Thoracic aorta (tissue), 2 donors: ENCODE results near the gene AP4S1. TPM values are rescaled to one million over a fixed set of nuclear protein-coding genes. Genes with fewer than 3 reads are reported as not detected.
A peak's percentile ranks its signal among the peaks of the same experiment; 100 is the strongest.

Source experiments
- ATAC-seq: fragments of 150-250 bp; one replicate; pipeline ENCODE4 v1.8.0; 2017; ENCODE audit warnings: low read depth; ENCODE audit not compliant: insufficient number of reproducible peaks, low FRiP score
- DNase-seq: peaks from one replicate; pipeline ENCODE4 v3.0.0-alpha.2; 2020; ENCODE audit warnings: low spot score
- H3K27ac ChIP-seq, 2 donors: fragments of 200-600 bp; sonication (generic); 1 replicate in 1 of 2; 2 replicates in 1 of 2; pipeline ENCODE4 v1.5.1; 2016; ENCODE audit warnings: mild to moderate bottlenecking in 2 of 2, moderate library complexity in 2 of 2
- H3K27me3 ChIP-seq: fragments of 200-600 bp; sonication (generic); replicated peaks from 2 replicates; pipeline ENCODE4 v1.6.0; 2016; ENCODE audit warnings: mild to moderate bottlenecking; ENCODE audit not compliant: insufficient read depth
- H3K36me3 ChIP-seq: fragments of 200-600 bp; sonication (generic); one replicate; pipeline ENCODE4 v1.5.1; 2016
- H3K4me1 ChIP-seq, 2 donors: fragments of 200-600 bp; sonication (generic); 1 replicate in 1 of 2; 2 replicates in 1 of 2; pipeline versions ENCODE4 v1.5.1 to v1.6.0; 2016; ENCODE audit warnings: low read depth in 2 of 2, mild to moderate bottlenecking in 1 of 2; ENCODE audit not compliant: control insufficient read depth in 1 of 2
- H3K4me3 ChIP-seq: fragments of 200-600 bp; sonication (generic); 2 replicates; pipeline ENCODE4 v1.5.1; 2016; ENCODE audit warnings: mild to moderate bottlenecking
- H3K9me3 ChIP-seq: fragments of 200-600 bp; sonication (generic); 2 replicates; pipeline ENCODE4 v1.5.1; 2016
- total RNA-seq, 2 donors: library from RNA; depleted of rRNA; stranded (reverse); fragments of >200 nt; gene quantifications; one replicate each; pipeline versions ENCODE4 v1.1.0 to v1.2.3, GENCODE V29; 2016
- TF ChIP-seq, protein P1 (sequence below): fragments of 200-600 bp; sonication (generic); IDR thresholded peaks from one replicate; pipeline ENCODE4 v1.5.1; 2019; ENCODE audit warnings: antibody characterized with exemption

The AP4S1 gene
- total RNA-seq, 2 donors from 2014 or later, result 6.0 to 14.9 TPM

DNA sequence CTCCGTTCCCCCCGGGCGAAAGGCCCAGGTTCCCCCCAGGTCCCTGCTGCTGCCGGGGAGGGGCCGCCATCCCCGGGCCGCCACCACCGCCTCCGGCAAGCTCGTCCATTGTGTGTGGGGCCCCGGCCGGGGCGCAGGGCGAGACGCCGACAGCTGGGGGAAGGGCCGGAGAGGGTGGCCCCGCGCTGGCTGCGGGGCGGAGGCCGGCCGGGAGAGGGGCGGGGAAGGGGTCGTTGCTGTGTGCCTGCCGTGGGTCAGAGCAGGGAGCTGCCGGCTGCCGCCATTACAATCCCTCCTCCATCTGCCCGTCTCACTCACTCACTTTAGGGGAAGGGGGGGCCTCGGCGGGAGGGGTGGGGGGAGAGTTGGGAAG, 614 bp downstream of the AP4S1 start, which contains the start of gene STRN3:
Gene STRN3, minus strand, starts transcription at position 303 of the 373 bp plus-strand sequence. Its CDS starts 194 bp downstream, at position 109.
- peak within 1 kb of the TSS; percentile 99 for H3K4me3 ChIP-seq
- H3K27ac ChIP-seq, result peak within 1 kb of the TSS; percentile 94 to 100
- ATAC-seq (no peak), DNase-seq (no peak)
- TF ChIP-seq, protein P1, sequence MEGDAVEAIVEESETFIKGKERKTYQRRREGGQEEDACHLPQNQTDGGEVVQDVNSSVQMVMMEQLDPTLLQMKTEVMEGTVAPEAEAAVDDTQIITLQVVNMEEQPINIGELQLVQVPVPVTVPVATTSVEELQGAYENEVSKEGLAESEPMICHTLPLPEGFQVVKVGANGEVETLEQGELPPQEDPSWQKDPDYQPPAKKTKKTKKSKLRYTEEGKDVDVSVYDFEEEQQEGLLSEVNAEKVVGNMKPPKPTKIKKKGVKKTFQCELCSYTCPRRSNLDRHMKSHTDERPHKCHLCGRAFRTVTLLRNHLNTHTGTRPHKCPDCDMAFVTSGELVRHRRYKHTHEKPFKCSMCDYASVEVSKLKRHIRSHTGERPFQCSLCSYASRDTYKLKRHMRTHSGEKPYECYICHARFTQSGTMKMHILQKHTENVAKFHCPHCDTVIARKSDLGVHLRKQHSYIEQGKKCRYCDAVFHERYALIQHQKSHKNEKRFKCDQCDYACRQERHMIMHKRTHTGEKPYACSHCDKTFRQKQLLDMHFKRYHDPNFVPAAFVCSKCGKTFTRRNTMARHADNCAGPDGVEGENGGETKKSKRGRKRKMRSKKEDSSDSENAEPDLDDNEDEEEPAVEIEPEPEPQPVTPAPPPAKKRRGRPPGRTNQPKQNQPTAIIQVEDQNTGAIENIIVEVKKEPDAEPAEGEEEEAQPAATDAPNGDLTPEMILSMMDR, result no peak
- H3K36me3 ChIP-seq, result no peaks in the 10 kb centered on the region
- H3K4me1 ChIP-seq, result peaks cover 15 to 35% of the 10 kb centered on the region in 2 donors
- H3K27me3 ChIP-seq, result no peaks in the 10 kb centered on the region
- no peaks in the 10 kb centered on the region for H3K9me3 ChIP-seq

DNA sequence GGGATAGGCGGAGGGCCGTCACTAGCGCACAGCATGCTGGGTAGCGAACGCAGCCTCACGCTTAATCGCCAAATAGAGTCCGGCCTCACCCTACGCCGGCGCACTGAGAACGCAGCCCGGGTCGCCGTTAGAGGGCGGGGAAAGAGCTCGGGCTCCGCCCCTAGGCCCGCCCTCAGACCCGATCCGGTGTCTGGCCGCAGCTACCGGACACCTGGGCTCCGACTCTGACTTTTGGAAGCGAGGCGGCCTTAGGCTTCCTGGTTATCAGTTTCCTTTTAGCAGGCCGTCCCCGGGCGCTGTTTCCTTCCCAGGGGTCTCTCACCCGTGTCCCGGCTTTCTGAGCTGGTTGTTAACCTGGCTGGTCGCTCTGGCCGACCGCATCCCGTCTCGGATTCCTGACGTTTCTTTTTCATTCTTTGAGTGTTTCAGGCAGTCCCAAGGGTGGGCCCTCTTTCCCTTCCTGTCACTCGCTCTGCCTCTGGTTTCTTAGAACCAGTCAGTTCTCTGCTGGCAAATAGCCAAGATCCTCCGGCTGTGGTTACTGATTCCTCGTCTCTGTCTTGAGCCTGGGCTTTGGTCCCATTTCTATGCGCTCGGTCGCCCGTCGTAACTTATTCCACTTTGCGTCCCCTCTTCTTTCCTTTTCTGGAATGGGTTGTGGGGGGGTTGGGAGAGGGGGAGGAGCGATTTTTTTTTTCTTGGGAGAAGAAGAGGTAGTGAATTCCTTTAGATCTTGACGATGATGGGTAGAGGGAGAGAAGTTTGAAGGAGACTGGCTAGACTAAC, 1.2 kb downstream of the AP4S1 start:
- Histone ChIP-seq H3K4me1 (peaks cover 15 to 29% of the 10 kb centered on the region in 2 donors), H3K4me3 (peak overlapping the region; percentile 99), H3K36me3 (no peaks in the 10 kb centered on the region), H3K27ac (peak overlapping the region; percentile 94 to 100), H3K9me3 (no peaks in the 10 kb centered on the region), H3K27me3 (no peaks in the 10 kb centered on the region)
- TF ChIP-seq, protein P1, result no peak
- DNase-seq, result peak; percentile 85
- peak; percentile 95 for ATAC-seq

DNA sequence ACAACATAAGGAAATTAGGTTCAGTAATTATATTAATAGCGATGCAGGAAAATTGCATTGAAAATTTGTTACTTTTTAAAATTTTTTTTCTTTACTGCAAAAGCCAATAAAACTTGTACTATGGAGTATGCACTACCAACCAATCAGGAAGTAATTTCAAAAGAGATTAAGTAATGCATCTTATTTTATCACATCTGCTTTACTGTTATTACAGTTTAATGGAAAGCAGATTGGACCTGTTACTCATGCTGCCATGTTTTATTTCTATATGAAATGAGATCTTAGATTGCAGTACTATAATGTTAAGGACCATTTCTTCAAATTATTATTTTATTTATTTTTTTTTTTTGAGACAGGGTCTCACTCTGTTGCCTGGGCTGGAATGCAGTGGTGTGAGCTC, 2.4 kb downstream of the AP4S1 start:
- ATAC-seq, result no peak
- TF ChIP-seq, protein P1, result no peak
- H3K9me3 ChIP-seq, result no peaks in the 10 kb centered on the region
- peak overlapping the region; percentile 99 for H3K4me3 ChIP-seq
- H3K4me1 ChIP-seq, result peaks cover 15 to 24% of the 10 kb centered on the region in 2 donors
- peak overlapping the region in 1 of 2 donors; percentile 100 for H3K27ac ChIP-seq
- no peaks in the 10 kb centered on the region for H3K27me3 ChIP-seq
- DNase-seq, result no peak
- no peaks in the 10 kb centered on the region for H3K36me3 ChIP-seq

DNA sequence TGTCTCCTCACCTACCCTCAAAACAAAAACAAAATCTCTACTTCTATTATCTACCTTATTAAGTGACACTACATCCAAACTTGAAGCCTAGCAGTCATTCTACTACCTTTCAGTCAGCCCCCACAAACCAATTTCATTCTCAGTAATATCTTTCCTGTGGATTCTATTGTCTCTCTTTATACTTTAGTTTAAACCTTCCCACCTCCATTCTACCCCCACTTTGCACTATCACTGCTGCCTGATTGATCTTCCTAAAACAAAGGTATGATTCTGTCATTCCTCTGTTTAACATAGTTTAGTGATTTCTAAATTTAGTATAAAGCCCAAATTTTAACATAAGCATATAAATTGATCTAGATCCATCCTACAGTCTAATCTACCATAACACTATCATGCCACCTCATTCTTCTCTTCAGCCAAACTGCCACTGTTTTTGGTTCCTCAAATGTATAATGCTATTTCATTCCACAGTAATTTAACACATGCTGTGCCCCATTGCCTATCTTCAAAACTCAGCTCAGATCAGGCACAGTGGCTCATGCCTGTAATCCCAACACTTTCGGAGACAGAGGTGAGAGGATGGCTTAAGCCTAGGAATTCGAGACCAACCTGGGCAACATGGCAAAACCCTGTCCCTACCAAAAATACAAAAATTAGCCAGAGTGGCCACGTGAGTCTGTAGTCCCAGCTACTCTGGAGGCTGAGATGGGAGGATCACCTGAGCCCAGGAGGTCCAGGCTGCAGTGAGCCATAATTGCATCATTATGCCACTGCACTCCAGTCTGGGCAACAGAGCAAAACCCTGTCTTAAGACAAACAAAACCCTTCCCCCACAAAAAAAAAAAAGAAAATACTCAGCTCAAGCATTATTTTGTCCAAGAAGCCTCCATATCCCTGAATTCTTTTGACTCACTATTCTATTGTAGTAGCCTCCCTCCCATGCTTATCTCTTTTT, 3.8 kb downstream of the AP4S1 start:
- no peaks in the 10 kb centered on the region for H3K36me3 ChIP-seq
- H3K4me1 ChIP-seq, result peaks cover 8 to 11% of the 10 kb centered on the region in 2 donors
- no peak overlapping the region for H3K27ac ChIP-seq
- no peaks in the 10 kb centered on the region for H3K9me3 ChIP-seq
- no peak overlapping the region for H3K4me3 ChIP-seq
- DNase-seq, result no peak
- no peak for ATAC-seq
- TF ChIP-seq, protein P1, result no peak
- no peaks in the 10 kb centered on the region for H3K27me3 ChIP-seq

DNA sequence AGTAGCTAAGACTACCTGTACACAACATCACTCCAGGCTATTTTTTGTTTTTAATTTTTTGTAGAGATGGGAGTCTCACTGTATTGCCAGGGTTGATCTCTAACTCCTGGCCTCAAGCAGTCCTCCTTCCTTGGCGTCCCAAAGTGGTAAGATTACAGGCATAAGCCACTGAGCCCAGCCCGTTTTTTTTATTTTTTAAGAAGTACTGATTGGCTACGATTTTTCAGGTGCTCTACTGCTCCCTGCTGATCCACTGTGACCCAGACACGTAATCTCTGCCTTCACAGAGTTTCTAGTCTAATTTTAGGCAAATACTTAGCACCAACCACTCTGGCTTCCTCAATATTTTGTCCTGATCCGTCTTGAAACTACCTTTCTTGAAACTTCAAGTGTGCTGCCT, 5.0 kb downstream of the AP4S1 start:
- Histone ChIP-seq H3K4me1 (peaks cover 3 to 6% of the 10 kb centered on the region in 2 donors), H3K36me3 (no peaks in the 10 kb centered on the region), H3K9me3 (no peaks in the 10 kb centered on the region), H3K27ac (no peak overlapping the region), H3K27me3 (no peaks in the 10 kb centered on the region), H3K4me3 (no peak overlapping the region)
- no peak for DNase-seq
- TF ChIP-seq, protein P1, result no peak
- ATAC-seq, result no peak
